ENCODE measurements around the gene MAB21L2.

DNA sequence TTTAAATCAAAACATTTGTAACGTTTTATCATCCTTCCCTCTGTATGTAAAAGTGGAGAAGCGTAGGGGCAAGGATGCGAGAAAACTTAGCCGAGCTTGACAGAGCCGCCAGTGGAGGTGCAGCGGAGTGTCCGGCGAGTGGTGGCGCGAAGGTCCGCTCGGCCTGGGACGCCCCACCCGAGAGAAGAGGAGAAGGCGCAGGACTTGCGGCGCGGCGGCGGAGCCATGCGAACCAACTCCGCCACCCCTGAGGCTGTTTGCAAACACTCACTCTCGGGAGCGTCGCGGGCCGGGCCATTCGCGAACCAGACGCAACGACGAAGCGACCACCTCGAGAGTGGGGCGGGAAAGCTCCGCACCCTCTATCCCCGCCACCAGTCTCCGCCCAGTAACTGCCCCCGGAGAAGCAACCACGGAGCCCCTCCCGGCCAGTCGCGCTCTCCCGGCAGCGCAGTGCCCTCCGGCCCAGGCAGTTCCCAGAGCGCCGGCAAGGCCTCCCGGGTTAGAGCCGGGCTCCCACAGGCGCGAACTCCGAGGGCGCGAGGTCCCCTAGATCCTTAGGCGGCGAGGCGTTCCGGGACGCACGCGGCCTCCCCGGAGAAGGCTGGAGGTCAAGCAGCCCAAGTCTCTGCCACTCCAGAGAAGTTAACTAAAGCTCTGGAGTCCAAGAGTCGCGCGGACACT, 2.3 kb upstream of the MAB21L2 start:
- TF ChIP-seq, protein P1, sequence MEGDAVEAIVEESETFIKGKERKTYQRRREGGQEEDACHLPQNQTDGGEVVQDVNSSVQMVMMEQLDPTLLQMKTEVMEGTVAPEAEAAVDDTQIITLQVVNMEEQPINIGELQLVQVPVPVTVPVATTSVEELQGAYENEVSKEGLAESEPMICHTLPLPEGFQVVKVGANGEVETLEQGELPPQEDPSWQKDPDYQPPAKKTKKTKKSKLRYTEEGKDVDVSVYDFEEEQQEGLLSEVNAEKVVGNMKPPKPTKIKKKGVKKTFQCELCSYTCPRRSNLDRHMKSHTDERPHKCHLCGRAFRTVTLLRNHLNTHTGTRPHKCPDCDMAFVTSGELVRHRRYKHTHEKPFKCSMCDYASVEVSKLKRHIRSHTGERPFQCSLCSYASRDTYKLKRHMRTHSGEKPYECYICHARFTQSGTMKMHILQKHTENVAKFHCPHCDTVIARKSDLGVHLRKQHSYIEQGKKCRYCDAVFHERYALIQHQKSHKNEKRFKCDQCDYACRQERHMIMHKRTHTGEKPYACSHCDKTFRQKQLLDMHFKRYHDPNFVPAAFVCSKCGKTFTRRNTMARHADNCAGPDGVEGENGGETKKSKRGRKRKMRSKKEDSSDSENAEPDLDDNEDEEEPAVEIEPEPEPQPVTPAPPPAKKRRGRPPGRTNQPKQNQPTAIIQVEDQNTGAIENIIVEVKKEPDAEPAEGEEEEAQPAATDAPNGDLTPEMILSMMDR (IDR thresholded peaks at IDR 0.05): no peak
- TF ChIP-seq POLR2A (IDR thresholded peaks at IDR 0.05): no peak
